HG03159 (cell line): ENCODE data around the gene CBX3.
"Not testable (repeated sequence)": the region's sequence is repeated elsewhere in the genome, so short reads cannot be mapped to it uniquely, and the experiment has no call there.

Experiments
- ATAC-seq: cut with Tn5 transposase; IDR thresholded peaks from one replicate; pipeline ENCODE4 v1.9.1; 2021; ENCODE audit warnings: mild to moderate bottlenecking, moderate library complexity; ENCODE audit not compliant: unreplicated experiment

The CBX3 gene

GRCh38 chr7:26187380-26188205 is 14.0 kb upstream of the CBX3 start:
- no peak for ATAC-seq

GRCh38 chr7:26188206-26188956 is 13.2 kb upstream of the CBX3 start:
- ATAC-seq, result no peak

GRCh38 chr7:26188957-26189541 is 12.5 kb upstream of the CBX3 start:
- ATAC-seq, result no peak

- no peak for ATAC-seq
Observed at GRCh38 chr7:26189697-26190096, 11.8 kb upstream of the CBX3 start.

GRCh38 chr7:26190417-26190869 is 11.1 kb upstream of the CBX3 start:
- ATAC-seq, result no peak

- no peak for ATAC-seq
Observed at GRCh38 chr7:26191233-26191973, 10.1 kb upstream of the CBX3 start.

GRCh38 chr7:26191974-26192479 is 9.5 kb upstream of the CBX3 start:
- ATAC-seq, result no peak

- no peak for ATAC-seq
Observed at GRCh38 chr7:26192485-26193087, 9.0 kb upstream of the CBX3 start.

GRCh38 chr7:26193432-26194207 is 7.9 kb upstream of the CBX3 start:
- ATAC-seq, result no peak

GRCh38 chr7:26194764-26195163 is 6.8 kb upstream of the CBX3 start:
- ATAC-seq, result not testable (repeated sequence)

- no peak for ATAC-seq
Observed at GRCh38 chr7:26195182-26195581, 6.4 kb upstream of the CBX3 start.

GRCh38 chr7:26195867-26196657 is 5.5 kb upstream of the CBX3 start:
- ATAC-seq, result no peak

GRCh38 chr7:26197153-26198115 is 4.1 kb upstream of the CBX3 start:
- no peak for ATAC-seq

GRCh38 chr7:26198133-26198780 is 3.3 kb upstream of the CBX3 start:
- no peak for ATAC-seq

- ATAC-seq, result no peak
Observed at GRCh38 chr7:26198781-26199169, 2.8 kb upstream of the CBX3 start.

- no peak for ATAC-seq
Observed at GRCh38 chr7:26199301-26200037, 2.1 kb upstream of the CBX3 start.

- peak; percentile 11 for ATAC-seq
Observed at GRCh38 chr7:26200038-26200443, 1.5 kb upstream of the CBX3 start.
